Gastrocnemius medialis (tissue), 4 donors: ENCODE results near the gene NEUROD1.

ENCODE experiments used
- POLR2A ChIP-seq, 2 donors: fragments of 450-650 bp; IDR thresholded peaks; one replicate each; pipeline ENCODE4 v1.6.1; 2017; ENCODE audit warnings: antibody characterized with exemption in 2 of 2, mild to moderate bottlenecking in 2 of 2, moderate library complexity in 2 of 2
- TF ChIP-seq, protein P1 (sequence below), 5 experiments: fragments of 450-650 bp in 3 of 5; fragments of 200-600 bp in 2 of 5; sonication (generic) in 2 of 5; IDR thresholded peaks in 4 of 5; conservative IDR thresholded peaks in 1 of 5; 1 replicate in 4 of 5; 2 replicates in 1 of 5; pipeline ENCODE4 v1.5.1; 2016 to 2019; ENCODE audit warnings: antibody characterized with exemption in 5 of 5, mild to moderate bottlenecking in 3 of 5, moderate library complexity in 3 of 5

GRCh38 chr2:181677912-181678586 is 2.3 kb downstream of the NEUROD1 start:
- TF ChIP-seq, protein P1, sequence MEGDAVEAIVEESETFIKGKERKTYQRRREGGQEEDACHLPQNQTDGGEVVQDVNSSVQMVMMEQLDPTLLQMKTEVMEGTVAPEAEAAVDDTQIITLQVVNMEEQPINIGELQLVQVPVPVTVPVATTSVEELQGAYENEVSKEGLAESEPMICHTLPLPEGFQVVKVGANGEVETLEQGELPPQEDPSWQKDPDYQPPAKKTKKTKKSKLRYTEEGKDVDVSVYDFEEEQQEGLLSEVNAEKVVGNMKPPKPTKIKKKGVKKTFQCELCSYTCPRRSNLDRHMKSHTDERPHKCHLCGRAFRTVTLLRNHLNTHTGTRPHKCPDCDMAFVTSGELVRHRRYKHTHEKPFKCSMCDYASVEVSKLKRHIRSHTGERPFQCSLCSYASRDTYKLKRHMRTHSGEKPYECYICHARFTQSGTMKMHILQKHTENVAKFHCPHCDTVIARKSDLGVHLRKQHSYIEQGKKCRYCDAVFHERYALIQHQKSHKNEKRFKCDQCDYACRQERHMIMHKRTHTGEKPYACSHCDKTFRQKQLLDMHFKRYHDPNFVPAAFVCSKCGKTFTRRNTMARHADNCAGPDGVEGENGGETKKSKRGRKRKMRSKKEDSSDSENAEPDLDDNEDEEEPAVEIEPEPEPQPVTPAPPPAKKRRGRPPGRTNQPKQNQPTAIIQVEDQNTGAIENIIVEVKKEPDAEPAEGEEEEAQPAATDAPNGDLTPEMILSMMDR (IDR thresholded peaks at IDR 0.05 in 4 of 5, conservative IDR thresholded peaks at IDR 0.05 in 1 of 5) = no peak
- no peak for TF ChIP-seq POLR2A (IDR thresholded peaks at IDR 0.05)
